Left ventricle myocardium inferior (tissue), 1 donor: Measurements from ENCODE around the gene ZNF544. TPM values are rescaled to one million over a fixed set of nuclear protein-coding genes. Genes with fewer than 3 reads are reported as not detected.

Experiments
- DNase-seq: peaks from one replicate; pipeline ENCODE4 v3.0.0-alpha.2; 2020
- H3K27ac ChIP-seq: fragments of 200-600 bp; replicated peaks from 2 replicates; pipeline ENCODE4 v1.8.0; 2021
- H3K27me3 ChIP-seq: fragments of 200-600 bp; 2 replicates; pipeline ENCODE4 v1.8.0; 2021; ENCODE audit warnings: low read depth
- H3K36me3 ChIP-seq: fragments of 200-600 bp; 2 replicates; pipeline ENCODE4 v1.8.0; 2021
- H3K4me1 ChIP-seq: fragments of 200-600 bp; 2 replicates; pipeline ENCODE4 v1.8.0; 2021
- H3K4me3 ChIP-seq: fragments of 200-600 bp; 2 replicates; pipeline ENCODE4 v1.8.0; 2021; ENCODE audit warnings: mild to moderate bottlenecking, moderate library complexity
- H3K9me3 ChIP-seq: fragments of 200-600 bp; replicated peaks from 2 replicates; pipeline ENCODE4 v1.8.0; 2021
- CTCF ChIP-seq: fragments of 200-600 bp; IDR thresholded peaks from 2 replicates; pipeline ENCODE4 v1.8.0; 2021; ENCODE audit warnings: antibody characterized with exemption, mild to moderate bottlenecking, borderline replicate concordance
- intact Hi-C: fragments of 100-400 bp; cut with micrococcal nuclease; formaldehyde crosslinking; loops from one replicate; pipeline ENCODE4 v1.11.0; 2022
- total RNA-seq: library from RNA; stranded (reverse); fragmentation: NEBNext Ultra II Directional; extraction: Animal tissue kit (Norgen Biotek cat#: 25700); gene quantifications from one replicate; pipeline ENCODE4 v1.2.1, GENCODE V29; 2021
- donor health status: DM: no; HTN: yes; CAD: no; lungs with severe emphysema.

ZNF544 gene
- total RNA-seq, 1 donor from 2014 or later = 24.0 TPM

- no peak overlapping the region for H3K4me3 ChIP-seq
- H3K27me3 ChIP-seq = no peaks in the 10 kb centered on the region
- H3K9me3 ChIP-seq = peaks cover 100% of the 10 kb centered on the region
- no peak overlapping the region for H3K27ac ChIP-seq
- intact Hi-C loops = no loop called here
- DNase-seq = no peak
- H3K4me1 ChIP-seq = no peaks in the 10 kb centered on the region
- H3K36me3 ChIP-seq = peaks cover 100% of the 10 kb centered on the region
- no peak for TF ChIP-seq CTCF
These were observed 31.7 kb upstream of the ZNF544 start for GRCh38 chr19:58196901-58197616.

GRCh38 chr19:58203814-58204475 lies 24.8 kb upstream of the ZNF544 start:
- TF ChIP-seq CTCF = no peak
- H3K36me3 ChIP-seq = peaks cover 100% of the 10 kb centered on the region
- intact Hi-C loops = loop anchor here (10.0 kb wide), 1 partner anchor 51 kb away; no protein-coding TSS in a partner anchor
- no peak for DNase-seq
- no peaks in the 10 kb centered on the region for H3K4me1 ChIP-seq
- no peak overlapping the region for H3K27ac ChIP-seq
- H3K27me3 ChIP-seq = no peaks in the 10 kb centered on the region
- no peak overlapping the region for H3K4me3 ChIP-seq
- peaks cover 100% of the 10 kb centered on the region for H3K9me3 ChIP-seq

GRCh38 chr19:58204566-58204965 lies 24.1 kb upstream of the ZNF544 start:
- no peak for TF ChIP-seq CTCF
- Histone ChIP-seq H3K4me1 (no peaks in the 10 kb centered on the region), H3K9me3 (peaks cover 100% of the 10 kb centered on the region), H3K27ac (no peak overlapping the region), H3K27me3 (no peaks in the 10 kb centered on the region), H3K4me3 (no peak overlapping the region), H3K36me3 (peaks cover 100% of the 10 kb centered on the region)
- DNase-seq = no peak
- intact Hi-C loops = loop anchor here (10.0 kb wide), 1 partner anchor 50 kb away; no protein-coding TSS in a partner anchor

GRCh38 chr19:58209577-58209976 lies 19.1 kb upstream of the ZNF544 start:
- no peak for TF ChIP-seq CTCF
- peaks cover 100% of the 10 kb centered on the region for H3K36me3 ChIP-seq
- no peak overlapping the region for H3K27ac ChIP-seq
- H3K4me3 ChIP-seq = no peak overlapping the region
- no peak for DNase-seq
- peaks cover 100% of the 10 kb centered on the region for H3K9me3 ChIP-seq
- intact Hi-C loops = loop anchor here (10.0 kb wide), 1 partner anchor 45 kb away; no protein-coding TSS in a partner anchor
- H3K27me3 ChIP-seq = no peaks in the 10 kb centered on the region
- H3K4me1 ChIP-seq = no peaks in the 10 kb centered on the region

GRCh38 chr19:58212336-58213074 lies 16.2 kb upstream of the ZNF544 start:
- intact Hi-C loops = no loop called here
- no peak for TF ChIP-seq CTCF
- H3K9me3 ChIP-seq = peaks cover 100% of the 10 kb centered on the region

More at GRCh38 chr19:58212336-58213074, 16.2 kb upstream of the ZNF544 start:
- Histone ChIP-seq H3K36me3 (peaks cover 78% of the 10 kb centered on the region), H3K27me3 (no peaks in the 10 kb centered on the region), H3K4me3 (no peak overlapping the region), H3K27ac (no peak overlapping the region), H3K4me1 (no peaks in the 10 kb centered on the region)
- DNase-seq = no peak
